Measurements from ENCODE around the gene ZDHHC11B.

DNA sequence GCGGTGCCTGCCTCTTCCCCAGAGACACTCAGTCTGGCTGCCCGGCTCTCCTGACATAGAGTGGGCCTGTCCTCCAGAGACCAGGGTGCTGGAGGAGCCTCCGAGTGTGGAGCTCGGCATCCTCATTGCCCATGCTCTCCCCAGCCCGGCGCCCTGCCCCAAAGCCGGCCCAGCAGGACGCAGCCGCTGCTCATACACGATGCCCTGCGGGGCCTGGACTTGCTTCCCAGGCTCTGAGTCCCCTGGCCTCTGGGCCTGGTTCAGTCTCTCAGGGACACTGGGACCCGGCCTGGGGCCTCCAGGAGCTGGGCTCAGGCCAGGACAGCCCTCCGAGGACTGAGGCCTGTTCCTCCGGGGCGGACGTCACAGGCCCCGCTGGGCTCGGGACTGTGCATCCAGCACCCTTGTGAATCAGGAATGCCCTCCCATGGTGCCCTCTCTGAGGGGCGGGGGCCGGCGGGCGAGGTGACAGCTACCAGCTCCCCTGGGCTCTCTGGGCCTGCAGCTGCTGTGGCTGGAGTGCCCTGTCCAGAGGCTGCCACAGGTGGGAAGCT lies 114.6 kb downstream of the ZDHHC11B start:
- TF ChIP-seq EP300 (IDR thresholded peaks at IDR 0.05; ENCODE audit: low read depth in 2 of 2, low read length in 2 of 2) = no peak
- TF ChIP-seq EP300 (CRISPR knock-in tag; IDR thresholded peaks at IDR 0.05; ENCODE audit: borderline replicate concordance) = no peak
- TF ChIP-seq CHD4 (IDR thresholded peaks at IDR 0.05; ENCODE audit: borderline replicate concordance, low read length) = no peak
- no peak for TF ChIP-seq NFIC (IDR thresholded peaks at IDR 0.05; ENCODE audit: low read length)
- TF ChIP-seq, protein P1, sequence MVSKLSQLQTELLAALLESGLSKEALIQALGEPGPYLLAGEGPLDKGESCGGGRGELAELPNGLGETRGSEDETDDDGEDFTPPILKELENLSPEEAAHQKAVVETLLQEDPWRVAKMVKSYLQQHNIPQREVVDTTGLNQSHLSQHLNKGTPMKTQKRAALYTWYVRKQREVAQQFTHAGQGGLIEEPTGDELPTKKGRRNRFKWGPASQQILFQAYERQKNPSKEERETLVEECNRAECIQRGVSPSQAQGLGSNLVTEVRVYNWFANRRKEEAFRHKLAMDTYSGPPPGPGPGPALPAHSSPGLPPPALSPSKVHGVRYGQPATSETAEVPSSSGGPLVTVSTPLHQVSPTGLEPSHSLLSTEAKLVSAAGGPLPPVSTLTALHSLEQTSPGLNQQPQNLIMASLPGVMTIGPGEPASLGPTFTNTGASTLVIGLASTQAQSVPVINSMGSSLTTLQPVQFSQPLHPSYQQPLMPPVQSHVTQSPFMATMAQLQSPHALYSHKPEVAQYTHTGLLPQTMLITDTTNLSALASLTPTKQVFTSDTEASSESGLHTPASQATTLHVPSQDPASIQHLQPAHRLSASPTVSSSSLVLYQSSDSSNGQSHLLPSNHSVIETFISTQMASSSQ (IDR thresholded peaks at IDR 0.05; ENCODE audit: low read depth) = no peak
- TF ChIP-seq, protein P1 (CRISPR knock-in tag; IDR thresholded peaks at IDR 0.05; ENCODE audit: borderline replicate concordance) = no peak
- no peak for TF ChIP-seq POGZ (CRISPR knock-in tag; IDR thresholded peaks at IDR 0.05)
- TF ChIP-seq, protein P2, sequence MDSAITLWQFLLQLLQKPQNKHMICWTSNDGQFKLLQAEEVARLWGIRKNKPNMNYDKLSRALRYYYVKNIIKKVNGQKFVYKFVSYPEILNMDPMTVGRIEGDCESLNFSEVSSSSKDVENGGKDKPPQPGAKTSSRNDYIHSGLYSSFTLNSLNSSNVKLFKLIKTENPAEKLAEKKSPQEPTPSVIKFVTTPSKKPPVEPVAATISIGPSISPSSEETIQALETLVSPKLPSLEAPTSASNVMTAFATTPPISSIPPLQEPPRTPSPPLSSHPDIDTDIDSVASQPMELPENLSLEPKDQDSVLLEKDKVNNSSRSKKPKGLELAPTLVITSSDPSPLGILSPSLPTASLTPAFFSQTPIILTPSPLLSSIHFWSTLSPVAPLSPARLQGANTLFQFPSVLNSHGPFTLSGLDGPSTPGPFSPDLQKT (CRISPR knock-in tag; IDR thresholded peaks at IDR 0.05; ENCODE audit: borderline replicate concordance) = no peak
- TF ChIP-seq TBL1XR1 (IDR thresholded peaks at IDR 0.05; ENCODE audit: borderline replicate concordance, low read length, partially characterized antibody) = no peak
